HUES48 (cell line): ENCODE measurements around the gene C9orf50.

Experiments
- H3K27ac ChIP-seq: one replicate; pipeline ENCODE4 v1.7.0; 2013; ENCODE audit warnings: low read depth, low read length, inconsistent platforms
- H3K27me3 ChIP-seq: 2 replicates; pipeline ENCODE4 v1.6.1; 2013; ENCODE audit warnings: mild to moderate bottlenecking, low read length; ENCODE audit not compliant: control insufficient read depth, insufficient read depth
- H3K36me3 ChIP-seq: 2 replicates; pipeline ENCODE4 v1.6.1; 2013; ENCODE audit warnings: low read length; ENCODE audit not compliant: control insufficient read depth, insufficient read depth
- H3K4me1 ChIP-seq: 2 replicates; pipeline ENCODE4 v1.6.1; 2013; ENCODE audit warnings: mild to moderate bottlenecking, low read length; ENCODE audit not compliant: control insufficient read depth, insufficient read depth
- H3K4me3 ChIP-seq: 2 replicates; pipeline ENCODE4 v1.5.1; 2013; ENCODE audit warnings: mild to moderate bottlenecking, low read depth, low read length
- H3K9ac ChIP-seq: 2 replicates; pipeline ENCODE4 v1.6.1; 2013; ENCODE audit warnings: mild to moderate bottlenecking, low read depth, low read length, moderate library complexity
- H3K9me3 ChIP-seq: 2 replicates; pipeline ENCODE4 v1.6.1; 2013; ENCODE audit warnings: low read length; ENCODE audit not compliant: control insufficient read depth, insufficient read depth

Gene C9orf50

DNA sequence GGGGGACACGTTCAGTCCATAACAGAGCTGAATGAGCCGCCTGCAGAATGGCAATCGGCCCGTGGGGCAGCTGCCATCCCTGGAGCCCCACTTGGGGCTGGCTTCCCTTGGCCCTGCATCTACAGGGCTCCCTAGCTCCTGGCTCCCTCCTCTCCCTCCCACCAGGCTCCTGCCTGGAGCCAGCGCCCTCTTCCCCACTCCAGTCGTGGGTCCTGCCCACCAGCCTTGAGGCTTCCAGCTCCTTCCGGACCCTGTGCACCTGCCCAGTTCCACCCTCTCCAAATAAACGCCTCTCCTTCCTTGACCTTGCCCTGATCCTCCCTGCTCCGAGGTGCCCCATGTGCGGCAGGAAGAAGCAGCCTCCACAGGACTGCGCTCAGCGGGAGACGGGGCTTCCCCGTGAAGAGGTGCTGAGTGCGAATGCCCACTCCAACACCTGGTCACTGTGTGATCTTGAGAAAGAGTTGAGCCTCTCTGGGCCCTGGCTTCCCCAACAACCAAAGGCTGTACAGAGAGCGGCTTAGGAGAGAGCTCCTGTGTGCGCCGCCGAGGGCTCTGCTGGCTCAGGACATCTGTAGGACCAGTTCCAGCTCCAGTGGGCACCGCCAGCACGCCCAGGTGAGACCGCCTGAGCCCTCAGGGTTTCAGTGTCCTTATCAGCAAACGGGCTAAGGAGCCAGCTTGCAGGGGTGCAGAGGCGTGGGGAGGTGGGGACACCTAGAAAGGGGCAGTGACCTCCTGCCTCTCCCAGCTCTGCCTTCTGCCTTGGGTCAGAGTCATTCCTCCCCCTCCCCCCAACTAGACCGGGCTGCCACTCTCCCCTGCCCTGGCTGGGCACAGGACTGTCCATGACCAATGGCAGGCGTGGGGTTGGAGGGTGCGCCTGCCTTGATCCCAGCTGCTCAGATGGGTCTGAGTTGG is 12.1 kb downstream of the C9orf50 start:
- no peaks in the 10 kb centered on the region for H3K36me3 ChIP-seq
- H3K4me1 ChIP-seq: peaks cover 22% of the 10 kb centered on the region; the same call in 1 of the 2 replicates
- peaks cover 8% of the 10 kb centered on the region for H3K27me3 ChIP-seq
- H3K9me3 ChIP-seq: no peaks in the 10 kb centered on the region
- no peak overlapping the region for H3K27ac ChIP-seq
- H3K4me3 ChIP-seq: no peak overlapping the region
- H3K9ac ChIP-seq: no peak overlapping the region

GRCh38 chr9:129607027-129607387 is 13.9 kb downstream of the C9orf50 start:
- H3K9ac ChIP-seq: no peak overlapping the region
- no peaks in the 10 kb centered on the region for H3K9me3 ChIP-seq
- no peaks in the 10 kb centered on the region for H3K36me3 ChIP-seq
- H3K27me3 ChIP-seq: peaks cover 8% of the 10 kb centered on the region
- H3K27ac ChIP-seq: no peak overlapping the region
- H3K4me3 ChIP-seq: no peak overlapping the region
- peaks cover 26% of the 10 kb centered on the region; the same call in 1 of the 2 replicates for H3K4me1 ChIP-seq

- H3K4me1 ChIP-seq: peaks cover 26% of the 10 kb centered on the region; the same call in 1 of the 2 replicates
Observed at GRCh38 chr9:129606161-129607026, 14.5 kb downstream of the C9orf50 start.

DNA sequence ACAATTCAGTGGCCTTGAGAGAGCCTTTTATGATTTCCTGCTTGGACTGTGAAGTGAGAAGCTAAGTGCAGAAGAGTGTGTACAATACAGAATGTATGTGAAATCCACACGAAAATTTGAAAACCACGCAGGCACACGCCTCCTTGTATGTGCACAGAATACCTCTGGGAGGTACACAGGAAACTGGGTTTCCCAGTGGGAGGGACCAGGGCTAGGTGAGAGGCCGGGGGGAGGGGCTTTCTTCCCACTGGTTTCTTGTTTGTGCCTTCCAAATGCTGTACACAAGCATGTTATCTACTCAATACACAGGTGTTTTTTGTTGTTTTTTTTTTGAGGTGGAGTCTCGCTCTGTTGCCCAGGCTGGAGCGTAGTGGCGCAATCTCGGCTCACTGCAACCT is 16.1 kb downstream of the C9orf50 start:
- Histone ChIP-seq H3K4me1 (peaks cover 22% of the 10 kb centered on the region; the same call in 1 of the 2 replicates), H3K36me3 (no peaks in the 10 kb centered on the region), H3K9ac (no peak overlapping the region), H3K4me3 (no peak overlapping the region), H3K27ac (no peak overlapping the region), H3K9me3 (no peaks in the 10 kb centered on the region), H3K27me3 (peaks cover 3% of the 10 kb centered on the region)

More at GRCh38 chr9:129606161-129607026, 14.5 kb downstream of the C9orf50 start:
- peaks cover 5% of the 10 kb centered on the region for H3K27me3 ChIP-seq
- H3K9ac ChIP-seq: no peak overlapping the region
- no peak overlapping the region for H3K27ac ChIP-seq
- H3K4me3 ChIP-seq: no peak overlapping the region
- H3K36me3 ChIP-seq: no peaks in the 10 kb centered on the region
- no peaks in the 10 kb centered on the region for H3K9me3 ChIP-seq

DNA sequence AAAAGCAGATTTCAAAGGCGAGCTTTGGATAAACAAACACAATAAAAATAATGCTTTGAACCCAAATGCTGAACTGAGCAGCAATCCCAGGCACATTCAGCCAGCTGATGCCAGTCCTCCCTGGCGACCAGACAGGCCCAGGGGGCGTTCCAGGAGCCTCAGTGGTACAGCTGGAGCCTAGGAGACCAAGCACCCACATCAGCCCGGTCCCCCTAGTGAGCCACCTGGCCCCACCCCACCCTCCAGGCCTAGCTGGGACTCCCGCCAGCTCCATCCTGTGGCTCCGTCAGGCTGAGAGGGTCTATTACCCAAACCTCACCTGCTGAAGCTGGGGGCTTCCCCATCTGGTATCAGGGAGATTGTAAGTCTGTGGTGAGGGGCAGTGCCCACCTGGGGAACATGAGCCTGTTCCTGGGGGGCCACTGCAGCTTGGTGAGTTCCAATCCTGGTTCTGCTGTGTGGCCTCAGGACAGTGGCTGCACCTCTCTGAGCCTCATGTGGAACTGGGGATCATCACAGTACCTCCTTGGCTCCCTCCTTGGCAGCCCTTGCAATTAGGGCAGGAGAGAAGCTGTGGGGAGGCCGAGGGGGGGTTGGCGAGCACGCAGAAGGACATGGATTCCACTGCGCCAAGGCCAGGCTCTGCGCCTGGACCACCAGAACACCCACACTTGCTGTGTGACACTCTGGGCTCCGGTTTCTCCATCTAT is 16.7 kb downstream of the C9orf50 start:
- Histone ChIP-seq H3K9me3 (no peaks in the 10 kb centered on the region), H3K4me1 (peaks cover 19% of the 10 kb centered on the region; the same call in 1 of the 2 replicates), H3K27ac (no peak overlapping the region), H3K27me3 (no peaks in the 10 kb centered on the region), H3K4me3 (no peak overlapping the region), H3K36me3 (no peaks in the 10 kb centered on the region), H3K9ac (no peak overlapping the region)

DNA sequence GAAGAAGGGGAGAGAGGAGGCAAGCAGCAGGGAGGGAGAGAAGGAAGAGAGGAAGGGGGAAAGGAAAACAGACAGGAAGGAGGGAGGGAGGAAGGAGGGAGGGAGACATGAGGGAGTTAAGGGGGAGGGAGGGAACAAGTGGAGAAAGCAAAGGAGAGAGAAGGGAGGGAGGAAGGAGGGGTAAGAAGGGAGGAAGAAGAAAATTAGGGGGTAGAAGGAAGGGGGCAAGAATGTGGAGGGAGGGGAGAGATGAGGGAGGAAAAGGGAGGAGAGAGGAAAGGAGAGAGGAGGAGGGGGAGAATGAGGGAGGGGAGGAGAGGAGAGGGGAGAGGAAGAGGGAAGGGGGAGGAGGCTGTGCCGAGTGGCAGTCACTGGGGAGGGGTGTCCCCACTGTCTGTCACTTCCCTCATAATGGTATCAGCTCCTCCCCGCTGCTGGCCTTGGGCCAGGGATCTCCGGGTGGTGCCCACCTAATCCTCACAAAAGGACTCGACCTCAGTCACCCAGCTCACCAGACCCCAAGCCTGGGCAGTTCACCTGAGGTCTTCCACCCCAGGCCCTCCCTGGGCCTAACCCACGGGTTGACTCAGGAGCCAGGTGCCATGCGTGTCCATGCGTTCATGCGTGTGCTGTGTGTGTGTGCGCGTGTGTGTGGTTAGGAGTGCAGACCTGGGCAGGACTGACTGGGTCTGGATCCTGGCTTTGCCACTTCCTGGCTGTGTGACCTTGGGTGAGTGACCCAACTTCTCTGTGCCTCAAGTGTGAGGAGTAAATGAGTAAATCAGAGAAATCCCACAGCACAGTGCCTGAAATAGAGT is 18.1 kb downstream of the C9orf50 start:
- H3K9ac ChIP-seq: no peak overlapping the region
- H3K9me3 ChIP-seq: no peaks in the 10 kb centered on the region
- peaks cover 20% of the 10 kb centered on the region for H3K4me1 ChIP-seq
- no peak overlapping the region for H3K4me3 ChIP-seq
- no peak overlapping the region for H3K27ac ChIP-seq
- no peaks in the 10 kb centered on the region for H3K36me3 ChIP-seq
- H3K27me3 ChIP-seq: peaks cover 8% of the 10 kb centered on the region

- peaks cover 21% of the 10 kb centered on the region for H3K4me1 ChIP-seq
- H3K27ac ChIP-seq: no peak overlapping the region
Observed at GRCh38 chr9:129601082-129601674, 19.7 kb downstream of the C9orf50 start.

GRCh38 chr9:129598089-129598596 is 22.8 kb downstream of the C9orf50 start:
- Histone ChIP-seq H3K27me3 (peaks cover 33% of the 10 kb centered on the region), H3K9ac (peak overlapping the region; percentile 59; the same call in 1 of the 2 replicates), H3K27ac (peak overlapping the region; percentile 84), H3K4me1 (peaks cover 24% of the 10 kb centered on the region), H3K4me3 (peak overlapping the region; percentile 71), H3K9me3 (no peaks in the 10 kb centered on the region), H3K36me3 (no peaks in the 10 kb centered on the region)

More at GRCh38 chr9:129601082-129601674, 19.7 kb downstream of the C9orf50 start:
- Histone ChIP-seq H3K9ac (no peak overlapping the region), H3K4me3 (no peak overlapping the region), H3K27me3 (peaks cover 11% of the 10 kb centered on the region), H3K36me3 (no peaks in the 10 kb centered on the region), H3K9me3 (no peaks in the 10 kb centered on the region)

GRCh38 chr9:129597355-129598088 is 23.4 kb downstream of the C9orf50 start:
- H3K9me3 ChIP-seq: no peaks in the 10 kb centered on the region
- H3K27me3 ChIP-seq: peaks cover 38% of the 10 kb centered on the region
- peak overlapping the region; percentile 84 for H3K27ac ChIP-seq
- no peaks in the 10 kb centered on the region for H3K36me3 ChIP-seq
- H3K9ac ChIP-seq: peak overlapping the region; percentile 59; the same call in 1 of the 2 replicates
- H3K4me1 ChIP-seq: peaks cover 22% of the 10 kb centered on the region
- H3K4me3 ChIP-seq: peak overlapping the region; percentile 71
